Calu3 (cell line): ENCODE data around the gene RC3H2. TPM values are rescaled to one million over a fixed set of nuclear protein-coding genes. Genes with fewer than 3 reads are reported as not detected.
"Not testable (repeated sequence)": the region's sequence is repeated elsewhere in the genome, so short reads cannot be mapped to it uniquely, and the experiment has no call there.

ENCODE experiments used
- BruUV-seq: library from RNA; stranded (reverse); fragments of 400-500 nt; replicated peaks from 2 replicates; lab custom pipeline; 2021; lab: Mats Ljungman, UMichigan
- CTCF ChIA-PET: fragments of 300-600 bp; sonication (Branson Sonifier 250); formaldehyde crosslinking; loops from one replicate; lab custom pipeline; 2022; ENCODE audit warnings: antibody characterized with exemption; lab: Charles Lee
- DNase-seq: peaks from one replicate; pipeline ENCODE4 v3.0.0; 2022
- H3K27ac Mint-ChIP-seq: one replicate; pipeline ENCODE4 v1.8.0; 2022; ENCODE audit warnings: mixed read lengths; ENCODE audit not compliant: unreplicated experiment
- H3K27me3 Mint-ChIP-seq: one replicate; pipeline ENCODE4 v1.8.0; 2022; ENCODE audit warnings: mixed read lengths; ENCODE audit not compliant: unreplicated experiment
- H3K36me3 Mint-ChIP-seq: one replicate; pipeline ENCODE4 v1.8.0; 2022; ENCODE audit warnings: mild to moderate bottlenecking, moderate library complexity, mixed read lengths; ENCODE audit not compliant: insufficient read depth, unreplicated experiment
- H3K4me1 Mint-ChIP-seq: one replicate; pipeline ENCODE4 v1.8.0; 2022; ENCODE audit warnings: mild to moderate bottlenecking, low read depth, mixed read lengths; ENCODE audit not compliant: unreplicated experiment
- H3K4me3 Mint-ChIP-seq: one replicate; pipeline ENCODE4 v1.8.0; 2022; ENCODE audit warnings: mild to moderate bottlenecking, low read depth, moderate library complexity, mixed read lengths; ENCODE audit not compliant: unreplicated experiment
- H3K9me3 Mint-ChIP-seq: one replicate; pipeline ENCODE4 v1.8.0; 2022; ENCODE audit warnings: low read depth, mixed read lengths; ENCODE audit not compliant: unreplicated experiment
- CTCF ChIP-seq: fragments of 200-600 bp; IDR thresholded peaks from one replicate; pipeline ENCODE4 v1.8.0; 2022; ENCODE audit warnings: antibody characterized with exemption; ENCODE audit not compliant: unreplicated experiment
- intact Hi-C: fragments of 100-400 bp; cut with micrococcal nuclease; formaldehyde crosslinking; loops from one replicate; pipeline ENCODE4 v1.10.0; 2022; ENCODE audit not compliant: unreplicated experiment
- total RNA-seq: library from RNA; stranded (reverse); gene quantifications from 2 replicates; pipeline ENCODE4 v1.2.3, GENCODE V29; 2022

Gene RC3H2
- total RNA-seq, 1 experiment from 2014 or later = 45.5 TPM

- no peaks in the 10 kb centered on the region for H3K36me3 Mint-ChIP-seq
- no peak for DNase-seq
- no peaks in the 10 kb centered on the region for H3K4me1 Mint-ChIP-seq
- CTCF ChIA-PET = no interaction called here
- no peak for TF ChIP-seq CTCF
- H3K27ac Mint-ChIP-seq = no peak overlapping the region
- H3K4me3 Mint-ChIP-seq = no peak overlapping the region
- no TSS peak for BruUV-seq
- no peaks in the 10 kb centered on the region for H3K9me3 Mint-ChIP-seq
- no peaks in the 10 kb centered on the region for H3K27me3 Mint-ChIP-seq
- intact Hi-C loops = no loop called here
These were observed 63.7 kb downstream of the RC3H2 start for GRCh38 chr9:122841501-122841900.

- H3K27me3 Mint-ChIP-seq, H3K4me3 Mint-ChIP-seq, H3K36me3 Mint-ChIP-seq, DNase-seq, H3K27ac Mint-ChIP-seq, intact Hi-C loops, BruUV-seq, H3K4me1 Mint-ChIP-seq, CTCF ChIA-PET, H3K9me3 Mint-ChIP-seq: not testable (repeated sequence)
These were observed 66.7 kb downstream of the RC3H2 start for GRCh38 chr9:122838441-122838840.

GRCh38 chr9:122837266-122837850, 67.8 kb downstream of the RC3H2 start:
- H3K27ac Mint-ChIP-seq = no peak overlapping the region
- H3K4me3 Mint-ChIP-seq = no peak overlapping the region
- no peaks in the 10 kb centered on the region for H3K9me3 Mint-ChIP-seq
- DNase-seq = no peak
- intact Hi-C loops = no loop called here
- CTCF ChIA-PET = no interaction called here
- no peak for TF ChIP-seq CTCF
- H3K36me3 Mint-ChIP-seq = no peaks in the 10 kb centered on the region
- H3K27me3 Mint-ChIP-seq = no peaks in the 10 kb centered on the region
- no TSS peak for BruUV-seq
- no peaks in the 10 kb centered on the region for H3K4me1 Mint-ChIP-seq

- DNase-seq = no peak
- H3K27me3 Mint-ChIP-seq = no peaks in the 10 kb centered on the region
- intact Hi-C loops = no loop called here
- no peaks in the 10 kb centered on the region for H3K36me3 Mint-ChIP-seq
- H3K4me1 Mint-ChIP-seq = no peaks in the 10 kb centered on the region
- no TSS peak for BruUV-seq
- no peak for TF ChIP-seq CTCF
- H3K9me3 Mint-ChIP-seq = no peaks in the 10 kb centered on the region
- no peak overlapping the region for H3K27ac Mint-ChIP-seq
- CTCF ChIA-PET = interaction anchor here (0.6 kb wide), 1 partner anchor 400 kb away, joined by 4 read pairs; no protein-coding TSS in a partner anchor
- H3K4me3 Mint-ChIP-seq = no peak overlapping the region
These were observed 69.8 kb downstream of the RC3H2 start for GRCh38 chr9:122835313-122835731.

- BruUV-seq = no TSS peak
- CTCF ChIA-PET = no interaction called here
These were observed 73.0 kb downstream of the RC3H2 start for GRCh38 chr9:122832194-122832593.

GRCh38 chr9:122828965-122829284, 76.2 kb downstream of the RC3H2 start:
- CTCF ChIA-PET, DNase-seq, H3K4me1 Mint-ChIP-seq, H3K9me3 Mint-ChIP-seq, H3K27me3 Mint-ChIP-seq, BruUV-seq, intact Hi-C loops: not testable (repeated sequence)
- peak overlapping the region; percentile 92 for H3K4me3 Mint-ChIP-seq
- H3K27ac Mint-ChIP-seq = peak overlapping the region; percentile 90
- peaks cover 17% of the 10 kb centered on the region for H3K36me3 Mint-ChIP-seq

More at GRCh38 chr9:122832194-122832593, 73.0 kb downstream of the RC3H2 start:
- H3K4me3 Mint-ChIP-seq = no peak overlapping the region
- H3K27ac Mint-ChIP-seq = no peak overlapping the region
- H3K27me3 Mint-ChIP-seq = no peaks in the 10 kb centered on the region
- H3K4me1 Mint-ChIP-seq = no peaks in the 10 kb centered on the region
- no peak for DNase-seq
- no peak for TF ChIP-seq CTCF
- intact Hi-C loops = no loop called here
- no peaks in the 10 kb centered on the region for H3K9me3 Mint-ChIP-seq
- peaks cover 16% of the 10 kb centered on the region for H3K36me3 Mint-ChIP-seq
